Stimulated activated CD8-positive, alpha-beta memory T cell treated with anti-CD3 and anti-CD28 coated beads, Interleukin-12 subunit alpha, Interleukin-12 subunit beta, amount 100 ng/mL, for 24 hours (primary cell): Measurements from ENCODE around the gene OR13A1.
"Not testable (repeated sequence)": the region's sequence is repeated elsewhere in the genome, so short reads cannot be mapped to it uniquely, and the experiment has no call there.

Experiments
- DNase-seq: peaks from one replicate; pipeline ENCODE4 v3.0.0-alpha.2; 2020; ENCODE audit errors: extremely low read depth

OR13A1 gene

GRCh38 chr10:45315508-45315907 lies at the start of gene OR13A1:
TSS of gene OR13A1 (minus strand) at chr10:45315608. CDS start at chr10:45304422, 11,186 bp downstream.
- DNase-seq = no peak

GRCh38 chr10:45361983-45362799 lies 46.8 kb upstream of the OR13A1 start:
- DNase-seq = not testable (repeated sequence)

GRCh38 chr10:45358961-45359360 lies 43.6 kb upstream of the OR13A1 start:
- DNase-seq = not testable (repeated sequence)

- DNase-seq = no peak
These were observed 40.1 kb upstream of the OR13A1 start for GRCh38 chr10:45355494-45355893.

- DNase-seq = no peak
These were observed 38.9 kb upstream of the OR13A1 start for GRCh38 chr10:45354261-45354660.

GRCh38 chr10:45353186-45353585 lies 37.8 kb upstream of the OR13A1 start:
- DNase-seq = no peak

GRCh38 chr10:45348196-45348765 lies 32.9 kb upstream of the OR13A1 start:
- DNase-seq = not testable (repeated sequence)

- DNase-seq = not testable (repeated sequence)
These were observed 32.1 kb upstream of the OR13A1 start for GRCh38 chr10:45347464-45347863.

GRCh38 chr10:45346652-45347335 lies 31.4 kb upstream of the OR13A1 start:
- DNase-seq = not testable (repeated sequence)

GRCh38 chr10:45340420-45340819 lies 25.0 kb upstream of the OR13A1 start:
- DNase-seq = not testable (repeated sequence)

GRCh38 chr10:45339894-45340293 lies 24.5 kb upstream of the OR13A1 start:
- no peak for DNase-seq

- DNase-seq = not testable (repeated sequence)
These were observed 16.4 kb upstream of the OR13A1 start for GRCh38 chr10:45331824-45332223.

GRCh38 chr10:45326864-45327263 lies 11.5 kb upstream of the OR13A1 start:
- not testable (repeated sequence) for DNase-seq

- DNase-seq = no peak
These were observed 9.7 kb upstream of the OR13A1 start for GRCh38 chr10:45325116-45325515.

GRCh38 chr10:45319702-45320101 lies 4.3 kb upstream of the OR13A1 start:
- DNase-seq = no peak

- no peak for DNase-seq
These were observed 2.0 kb downstream of the OR13A1 start for GRCh38 chr10:45313264-45313873.

GRCh38 chr10:45308707-45309106 lies 6.7 kb downstream of the OR13A1 start:
- no peak for DNase-seq

GRCh38 chr10:45302573-45302972 lies 12.8 kb downstream of the OR13A1 start:
- DNase-seq = no peak

GRCh38 chr10:45298341-45298955 lies 17.0 kb downstream of the OR13A1 start:
- not testable (repeated sequence) for DNase-seq

- no peak for DNase-seq
These were observed 20.7 kb downstream of the OR13A1 start for GRCh38 chr10:45294681-45295080.

- no peak for DNase-seq
These were observed 28.4 kb downstream of the OR13A1 start for GRCh38 chr10:45286980-45287379.

GRCh38 chr10:45282061-45282460 lies 33.3 kb downstream of the OR13A1 start:
- no peak for DNase-seq
